ENCODE data around the gene LGALSL.
"Not testable (repeated sequence)": the region's sequence is repeated elsewhere in the genome, so short reads cannot be mapped to it uniquely, and the experiment has no call there.

The LGALSL gene

DNA sequence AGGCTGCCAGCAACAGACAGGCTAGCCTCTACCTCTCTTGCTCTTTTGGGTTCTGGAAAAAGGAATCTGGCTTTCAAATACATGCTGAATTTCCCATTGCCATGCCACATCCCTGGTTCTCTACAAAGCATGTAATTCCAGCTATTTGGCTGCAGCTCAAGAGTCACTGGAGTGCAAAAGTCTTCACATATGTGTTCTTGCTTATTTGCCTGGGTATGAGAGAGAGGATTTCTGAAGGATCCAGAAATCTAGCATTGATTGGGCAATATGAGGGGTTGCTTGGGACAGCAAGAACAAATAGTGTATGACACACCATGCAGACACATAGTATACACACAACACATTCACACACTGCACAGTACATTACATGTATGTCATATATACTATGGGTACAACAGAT lies 30.7 kb upstream of the LGALSL start:
- DNase-seq (no peak), ATAC-seq (replicated peaks) (no peak)
- Mint-ChIP-seq H3K9me3 (no peaks in the 10 kb centered on the region), H3K27me3 (peaks cover 0 to 19% of the 10 kb centered on the region in 2 donors), H3K4me3 (no peak overlapping the region), H3K27ac (no peak overlapping the region), H3K4me1 (ENCODE audit: low read depth in 2 of 2) (peaks cover 0 to 1% of the 10 kb centered on the region in 2 donors), H3K36me3 (ENCODE audit: insufficient read depth) (no peaks in the 10 kb centered on the region)

GRCh38 chr2:64424416-64424987 lies 29.5 kb upstream of the LGALSL start:
- no peak overlapping the region for H3K27ac Mint-ChIP-seq
- no peaks in the 10 kb centered on the region for H3K36me3 Mint-ChIP-seq (ENCODE audit: insufficient read depth)
- no peak for ATAC-seq (replicated peaks)
- no peak for DNase-seq
- H3K9me3 Mint-ChIP-seq = no peaks in the 10 kb centered on the region
- H3K4me1 Mint-ChIP-seq (ENCODE audit: low read depth in 2 of 2) = peaks cover 0 to 1% of the 10 kb centered on the region in 2 donors
- H3K27me3 Mint-ChIP-seq = peaks cover 8 to 9% of the 10 kb centered on the region in 2 donors
- no peak overlapping the region for H3K4me3 Mint-ChIP-seq

DNA sequence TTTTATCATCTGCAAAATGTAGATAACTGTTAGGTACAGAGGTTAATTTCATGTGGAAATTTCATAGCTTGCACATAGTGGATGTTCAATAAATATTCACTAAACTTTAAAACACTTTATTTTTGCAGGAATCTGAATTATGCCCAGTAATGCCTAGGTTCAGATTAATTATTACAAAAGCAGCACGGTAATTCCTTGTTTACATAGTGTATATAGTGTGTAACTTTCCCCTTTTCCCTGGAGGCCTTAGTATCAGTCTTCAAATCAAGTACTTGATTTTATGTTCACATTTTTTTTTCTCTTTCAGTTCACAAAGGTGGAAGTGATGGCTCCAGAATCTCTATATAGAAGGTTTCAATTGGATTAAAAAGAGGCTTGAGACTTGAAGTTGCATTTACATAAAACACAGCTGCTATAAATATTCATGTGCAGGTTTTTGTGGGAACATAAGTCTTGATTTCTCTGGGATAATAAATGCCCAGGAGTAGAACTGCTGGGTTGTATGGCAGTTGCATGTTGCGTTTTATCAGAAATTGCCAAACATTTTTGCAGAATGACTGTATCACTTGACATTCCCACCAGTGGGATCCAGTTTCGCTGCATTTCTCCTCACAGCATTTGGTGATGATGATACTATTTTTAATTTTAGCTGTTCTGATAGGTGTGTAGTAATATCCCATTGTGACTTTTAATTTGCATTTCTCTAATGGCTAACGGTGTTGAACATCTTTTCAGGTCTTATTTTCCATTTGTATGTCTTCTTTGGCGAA lies 27.6 kb upstream of the LGALSL start:
- no peak overlapping the region for H3K4me3 Mint-ChIP-seq
- no peaks in the 10 kb centered on the region for H3K9me3 Mint-ChIP-seq
- ATAC-seq (replicated peaks) (no peak), DNase-seq (no peak)
- H3K27ac Mint-ChIP-seq = no peak overlapping the region
- peaks cover 13 to 18% of the 10 kb centered on the region in 2 donors for H3K27me3 Mint-ChIP-seq
- H3K4me1 Mint-ChIP-seq (ENCODE audit: low read depth in 2 of 2) = peaks cover 0 to 1% of the 10 kb centered on the region in 2 donors
- no peaks in the 10 kb centered on the region for H3K36me3 Mint-ChIP-seq (ENCODE audit: insufficient read depth)

- DNase-seq = no peak
- no peak for ATAC-seq (replicated peaks)
- no peaks in the 10 kb centered on the region for H3K4me1 Mint-ChIP-seq (ENCODE audit: low read depth in 2 of 2)
- H3K4me3 Mint-ChIP-seq = no peak overlapping the region
- no peak overlapping the region for H3K27ac Mint-ChIP-seq
- H3K36me3 Mint-ChIP-seq (ENCODE audit: insufficient read depth) = no peaks in the 10 kb centered on the region
- H3K27me3 Mint-ChIP-seq = peaks cover 64 to 65% of the 10 kb centered on the region in 2 donors
- H3K9me3 Mint-ChIP-seq = no peaks in the 10 kb centered on the region
Observed at GRCh38 chr2:64434039-64434657, 19.8 kb upstream of the LGALSL start.

DNA sequence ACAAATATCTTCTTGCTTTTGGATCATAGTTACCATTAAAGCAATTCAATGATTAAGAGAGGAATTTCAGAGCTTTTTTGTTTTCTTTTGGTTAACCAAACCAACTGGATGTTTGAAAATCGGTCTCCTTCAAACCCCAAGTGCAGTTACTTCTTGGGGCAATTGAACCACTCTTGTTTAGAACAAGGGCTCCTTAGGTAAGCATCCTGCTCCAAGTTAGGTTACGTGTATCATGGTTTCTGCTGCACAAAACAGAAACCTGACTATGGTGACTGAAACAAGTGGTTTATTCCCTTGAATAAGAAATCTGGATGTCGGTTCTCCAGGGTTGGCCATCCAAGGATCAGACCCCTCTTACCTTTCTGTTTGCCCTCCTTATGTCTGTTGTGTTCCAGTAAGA lies 16.1 kb upstream of the LGALSL start:
- peaks cover 67 to 73% of the 10 kb centered on the region in 2 donors for H3K27me3 Mint-ChIP-seq
- H3K9me3 Mint-ChIP-seq = no peaks in the 10 kb centered on the region
- no peak overlapping the region for H3K27ac Mint-ChIP-seq
- no peak overlapping the region for H3K4me3 Mint-ChIP-seq
- no peaks in the 10 kb centered on the region for H3K36me3 Mint-ChIP-seq (ENCODE audit: insufficient read depth)
- no peak for DNase-seq
- H3K4me1 Mint-ChIP-seq (ENCODE audit: low read depth in 2 of 2) = no peaks in the 10 kb centered on the region
- ATAC-seq (replicated peaks) = no peak

GRCh38 chr2:64439194-64439593 lies 14.8 kb upstream of the LGALSL start:
- Mint-ChIP-seq H3K9me3 (no peaks in the 10 kb centered on the region), H3K27ac (no peak overlapping the region), H3K36me3 (ENCODE audit: insufficient read depth) (no peaks in the 10 kb centered on the region), H3K27me3 (peaks cover 69 to 74% of the 10 kb centered on the region in 2 donors), H3K4me1 (ENCODE audit: low read depth in 2 of 2) (no peaks in the 10 kb centered on the region), H3K4me3 (no peak overlapping the region)
- no peak for DNase-seq
- no peak for ATAC-seq (replicated peaks)

- Mint-ChIP-seq H3K27me3 (peaks cover 77 to 82% of the 10 kb centered on the region in 2 donors), H3K4me3 (no peak overlapping the region), H3K9me3 (no peaks in the 10 kb centered on the region), H3K27ac (no peak overlapping the region), H3K36me3 (ENCODE audit: insufficient read depth) (no peaks in the 10 kb centered on the region), H3K4me1 (ENCODE audit: low read depth in 2 of 2) (no peaks in the 10 kb centered on the region)
- DNase-seq = no peak
- no peak for ATAC-seq (replicated peaks)
Observed at GRCh38 chr2:64440843-64441242, 13.1 kb upstream of the LGALSL start.

GRCh38 chr2:64442277-64442676 lies 11.7 kb upstream of the LGALSL start:
- ATAC-seq (replicated peaks) (no peak), DNase-seq (no peak)
- Mint-ChIP-seq H3K4me3 (no peak overlapping the region), H3K4me1 (ENCODE audit: low read depth in 2 of 2) (no peaks in the 10 kb centered on the region), H3K27ac (no peak overlapping the region), H3K27me3 (peaks cover 64 to 82% of the 10 kb centered on the region in 2 donors), H3K9me3 (no peaks in the 10 kb centered on the region), H3K36me3 (ENCODE audit: insufficient read depth) (no peaks in the 10 kb centered on the region)

DNA sequence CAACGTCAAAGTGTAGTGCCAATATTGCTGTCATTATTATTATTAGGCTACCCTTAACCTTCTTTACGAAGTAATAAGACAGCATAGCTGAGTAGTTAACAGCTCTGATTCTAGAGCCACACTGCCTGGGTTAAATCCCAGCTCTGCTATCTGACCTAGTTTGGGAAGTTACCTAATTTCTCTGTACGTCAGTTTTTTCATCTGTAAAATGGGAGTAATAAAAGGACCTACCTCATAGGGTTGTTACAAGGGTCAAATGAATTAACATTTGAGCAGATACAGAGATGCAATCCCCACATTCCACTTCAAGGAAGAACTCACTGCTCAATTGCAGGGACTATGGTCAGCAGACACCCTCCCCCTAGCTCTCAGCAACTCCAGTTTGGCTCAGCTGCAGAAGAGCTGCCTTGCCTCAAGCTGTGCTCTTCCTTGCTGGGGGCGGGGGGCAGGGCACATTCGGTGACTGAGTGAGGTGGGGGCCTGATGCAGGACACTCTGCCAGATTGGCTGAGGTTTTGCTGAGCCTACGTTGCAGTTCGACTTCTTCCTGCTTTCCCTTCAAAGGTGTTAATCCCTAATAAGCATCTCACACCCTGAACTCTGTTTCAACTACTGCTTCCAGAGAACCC lies 11.0 kb upstream of the LGALSL start:
- Mint-ChIP-seq H3K27ac (no peak overlapping the region), H3K4me3 (no peak overlapping the region), H3K9me3 (no peaks in the 10 kb centered on the region), H3K27me3 (peaks cover 59 to 79% of the 10 kb centered on the region in 2 donors), H3K36me3 (ENCODE audit: insufficient read depth) (no peaks in the 10 kb centered on the region), H3K4me1 (ENCODE audit: low read depth in 2 of 2) (no peaks in the 10 kb centered on the region)
- DNase-seq (no peak), ATAC-seq (replicated peaks) (no peak)

DNA sequence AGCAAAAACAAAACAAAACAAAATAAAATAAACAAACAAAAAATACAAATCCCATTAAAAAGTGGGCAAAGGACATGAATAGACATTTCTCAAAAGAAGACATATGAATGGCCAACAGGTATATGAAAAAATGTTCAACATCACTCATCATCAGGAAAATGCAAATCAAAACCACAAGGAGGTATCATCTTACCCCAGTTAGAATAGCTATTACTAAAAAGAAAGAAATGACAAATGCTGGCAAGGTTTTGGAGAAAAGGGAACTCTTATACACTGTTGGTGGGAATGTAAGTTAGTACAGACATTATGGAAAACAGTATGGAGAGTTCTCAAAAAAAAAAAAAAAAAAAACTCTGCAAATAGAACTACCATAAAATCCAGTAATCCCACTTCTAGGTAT lies 8.0 kb upstream of the LGALSL start:
- not testable (repeated sequence) for H3K36me3 Mint-ChIP-seq (ENCODE audit: insufficient read depth); H3K9me3 Mint-ChIP-seq; H3K4me3 Mint-ChIP-seq; ATAC-seq (replicated peaks); DNase-seq; H3K27ac Mint-ChIP-seq; H3K4me1 Mint-ChIP-seq (ENCODE audit: low read depth in 2 of 2)
- H3K27me3 Mint-ChIP-seq = peaks cover 35 to 57% of the 10 kb centered on the region in 2 donors

DNA sequence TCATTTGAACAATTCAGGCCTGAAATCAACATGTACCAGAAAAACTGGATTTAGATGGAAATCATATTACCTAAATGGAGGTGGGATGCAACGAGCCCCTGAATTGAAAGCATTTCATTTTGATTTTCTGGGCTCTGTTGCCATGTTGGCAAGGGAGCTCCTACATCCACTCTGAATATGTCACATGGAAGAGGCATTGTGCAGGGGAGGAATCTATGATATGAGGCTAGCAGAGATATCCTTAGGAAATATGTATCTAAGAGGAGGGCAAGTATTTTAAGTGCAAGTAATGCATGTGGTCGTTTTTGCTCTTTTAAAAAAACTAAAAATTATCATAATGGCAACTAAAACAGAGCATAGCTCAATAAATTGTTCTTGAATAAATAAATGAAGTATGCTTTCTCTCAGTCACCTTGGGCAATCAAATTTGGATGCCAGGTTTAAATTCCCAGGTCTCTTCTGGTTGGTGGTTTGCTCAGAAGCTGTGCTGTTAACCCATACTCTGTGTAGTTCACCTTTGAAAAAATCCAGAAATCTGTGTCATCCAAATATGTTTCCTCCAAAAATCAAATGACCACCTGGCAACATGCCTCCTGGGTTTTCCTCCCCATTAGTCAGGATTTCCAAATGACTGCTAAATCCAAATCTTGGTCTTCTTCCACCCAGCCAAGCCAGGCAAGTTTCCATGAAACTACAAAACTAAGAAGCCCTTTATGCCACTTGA lies 6.5 kb upstream of the LGALSL start:
- ATAC-seq (replicated peaks) = no peak
- no peak for DNase-seq
- H3K27me3 Mint-ChIP-seq = peaks cover 37 to 49% of the 10 kb centered on the region in 2 donors

GRCh38 chr2:64448041-64448426 lies 5.9 kb upstream of the LGALSL start:
- Mint-ChIP-seq H3K27ac (no peak overlapping the region), H3K4me3 (no peak overlapping the region), H3K27me3 (peaks cover 33 to 43% of the 10 kb centered on the region in 2 donors), H3K36me3 (ENCODE audit: insufficient read depth) (no peaks in the 10 kb centered on the region), H3K4me1 (ENCODE audit: low read depth in 2 of 2) (no peaks in the 10 kb centered on the region), H3K9me3 (no peaks in the 10 kb centered on the region)
- DNase-seq (no peak), ATAC-seq (replicated peaks) (no peak)

More for the DNA sequence above, 6.5 kb upstream of the LGALSL start:
- Mint-ChIP-seq H3K27ac (no peak overlapping the region), H3K9me3 (no peaks in the 10 kb centered on the region), H3K4me3 (no peak overlapping the region), H3K4me1 (ENCODE audit: low read depth in 2 of 2) (no peaks in the 10 kb centered on the region), H3K36me3 (ENCODE audit: insufficient read depth) (no peaks in the 10 kb centered on the region)

DNA sequence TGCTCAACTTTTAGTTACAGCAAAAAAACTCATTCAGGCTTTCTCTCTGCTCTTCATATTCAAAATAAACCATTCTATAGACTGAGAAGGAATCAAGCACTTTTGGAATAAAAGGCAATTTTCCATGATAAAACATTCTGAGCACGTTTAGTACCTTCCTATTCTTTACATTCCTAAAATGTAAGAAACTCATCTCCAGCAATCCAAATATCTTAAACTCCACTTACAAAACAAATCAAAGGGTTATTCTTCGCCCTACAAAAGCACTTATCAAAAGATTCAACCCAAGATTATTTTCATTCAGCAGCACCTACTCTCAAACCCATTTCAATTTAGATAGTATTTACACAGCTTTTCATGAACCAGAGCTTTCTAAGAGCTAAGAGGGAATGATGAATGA lies 2.9 kb upstream of the LGALSL start:
- Mint-ChIP-seq H3K27ac (no peak overlapping the region), H3K4me3 (no peak overlapping the region), H3K9me3 (no peaks in the 10 kb centered on the region), H3K4me1 (ENCODE audit: low read depth in 2 of 2) (peaks cover 0 to 2% of the 10 kb centered on the region in 2 donors), H3K36me3 (ENCODE audit: insufficient read depth) (peaks cover 4% of the 10 kb centered on the region), H3K27me3 (peaks cover 21 to 22% of the 10 kb centered on the region in 2 donors)
- ATAC-seq (replicated peaks) (no peak), DNase-seq (no peak)
